ENCODE measurements around the gene MRPL27. TPM values are rescaled to one million over a fixed set of nuclear protein-coding genes. Genes with fewer than 3 reads are reported as not detected.

MRPL27 gene
- total and polyA plus RNA-seq, 2 donors (not counting 1 experiment from before 2014, with no cell fraction given), result 32.5 to 40.2 TPM

DNA sequence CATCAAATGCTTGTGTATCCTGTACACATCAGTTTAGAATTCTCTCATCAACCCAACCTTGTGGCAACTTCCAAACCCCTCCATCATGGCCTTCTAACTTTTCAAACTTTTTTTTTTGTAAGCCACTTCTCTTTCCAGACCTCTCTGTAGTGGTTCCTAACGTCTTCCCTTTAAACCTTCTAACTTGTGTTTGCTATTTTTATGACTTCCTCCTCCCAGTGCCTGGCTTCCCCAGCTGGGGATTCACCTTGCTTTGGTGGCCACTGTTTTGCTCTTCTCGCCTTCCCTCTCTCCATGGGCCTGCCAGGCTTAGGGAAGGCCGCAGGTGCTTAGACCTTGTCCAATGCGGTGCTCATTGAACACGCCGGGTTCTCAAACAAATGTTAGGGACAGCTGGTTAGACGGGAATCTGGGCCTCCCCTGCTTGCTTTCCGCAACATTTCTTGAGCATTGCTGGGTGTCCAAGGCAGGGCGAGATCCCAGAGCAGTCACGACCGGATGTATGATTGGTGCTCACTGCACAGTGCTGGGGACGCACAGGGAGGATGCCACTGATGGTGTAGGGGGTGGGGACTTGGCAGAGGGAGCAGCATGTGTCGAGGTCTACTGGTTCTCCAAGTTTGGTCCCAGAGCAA, 28.1 kb downstream of the MRPL27 start:
- peak overlapping the region; percentile 93 for H3K4me2 ChIP-seq (replicated peaks; ENCODE audit: low read depth, low read length, poor library complexity, severe bottlenecking)
- Mint-ChIP-seq H3K4me3 (peak overlapping the region; percentile 78), H3K4me1 (peaks cover 32% of the 10 kb centered on the region), H3K27me3 (peaks cover 4% of the 10 kb centered on the region), H3K27ac (peak overlapping the region; percentile 47), H3K9me3 (ENCODE audit: insufficient read depth) (no peaks in the 10 kb centered on the region)
- H3K4me3 ChIP-seq (ENCODE audit: control extremely low read depth in 1 of 5, extremely low read depth in 1 of 5, insufficient read depth in 1 of 5, low read depth in 2 of 5, low read length in 4 of 5), result peak overlapping the region in 1 of 5 experiments; percentile 45
- H3K79me2 ChIP-seq (ENCODE audit: control insufficient read depth, insufficient read depth, low read length), result peaks cover 25% of the 10 kb centered on the region
- H4K20me1 ChIP-seq (ENCODE audit: control insufficient read depth, insufficient read depth, low read length, poor library complexity, severe bottlenecking), result no peaks in the 10 kb centered on the region
- no peaks in the 10 kb centered on the region for H3K9me3 ChIP-seq (ENCODE audit: control extremely low read depth in 1 of 3, control insufficient read depth in 2 of 3, insufficient read depth in 1 of 3, low read length in 2 of 3)
- H3K27me3 ChIP-seq (replicated peaks in 1 of 4; ENCODE audit: control extremely low read depth in 1 of 4, control insufficient read depth in 3 of 4, insufficient read depth in 4 of 4, low read length in 3 of 4), result no peaks in the 10 kb centered on the region
- CTCF ChIA-PET, result interaction anchor here (5.7 kb wide), 1 partner anchor 17 kb away, joined by 29 read pairs; no protein-coding TSS in a partner anchor
- POLR2A ChIA-PET, result no interaction called here
- intact Hi-C loops (cut with micrococcal nuclease), result no loop called here
- TF ChIP-seq EZH2 (IDR thresholded peaks at IDR 0.05; ENCODE audit: borderline replicate concordance, insufficient read depth, low read depth, low read length, poor library complexity, severe bottlenecking), result no peak
- TF ChIP-seq, protein P1, sequence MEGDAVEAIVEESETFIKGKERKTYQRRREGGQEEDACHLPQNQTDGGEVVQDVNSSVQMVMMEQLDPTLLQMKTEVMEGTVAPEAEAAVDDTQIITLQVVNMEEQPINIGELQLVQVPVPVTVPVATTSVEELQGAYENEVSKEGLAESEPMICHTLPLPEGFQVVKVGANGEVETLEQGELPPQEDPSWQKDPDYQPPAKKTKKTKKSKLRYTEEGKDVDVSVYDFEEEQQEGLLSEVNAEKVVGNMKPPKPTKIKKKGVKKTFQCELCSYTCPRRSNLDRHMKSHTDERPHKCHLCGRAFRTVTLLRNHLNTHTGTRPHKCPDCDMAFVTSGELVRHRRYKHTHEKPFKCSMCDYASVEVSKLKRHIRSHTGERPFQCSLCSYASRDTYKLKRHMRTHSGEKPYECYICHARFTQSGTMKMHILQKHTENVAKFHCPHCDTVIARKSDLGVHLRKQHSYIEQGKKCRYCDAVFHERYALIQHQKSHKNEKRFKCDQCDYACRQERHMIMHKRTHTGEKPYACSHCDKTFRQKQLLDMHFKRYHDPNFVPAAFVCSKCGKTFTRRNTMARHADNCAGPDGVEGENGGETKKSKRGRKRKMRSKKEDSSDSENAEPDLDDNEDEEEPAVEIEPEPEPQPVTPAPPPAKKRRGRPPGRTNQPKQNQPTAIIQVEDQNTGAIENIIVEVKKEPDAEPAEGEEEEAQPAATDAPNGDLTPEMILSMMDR (IDR thresholded peaks at IDR 0.05), result no peak
- peak overlapping the region; percentile 76 for H3K9ac ChIP-seq (ENCODE audit: low read length)
- no peaks in the 10 kb centered on the region for H3K36me3 ChIP-seq (replicated peaks in 1 of 2; ENCODE audit: control extremely low read depth in 1 of 2, control insufficient read depth in 1 of 2, extremely low read depth in 1 of 2, insufficient read depth in 2 of 2, low read length in 1 of 2)
- peaks cover 10 to 21% of the 10 kb centered on the region in 2 donors for H3K4me1 ChIP-seq (ENCODE audit: control insufficient read depth in 2 of 2, insufficient read depth in 2 of 2, low read length in 2 of 2)
- ATAC-seq (ENCODE audit: low read depth) (no peak), DNase-seq (peak; percentile 25)
- no peak overlapping the region for H3K27ac ChIP-seq (ENCODE audit: low read length in 2 of 2)
- H2AFZ ChIP-seq (ENCODE audit: insufficient read depth, low read depth, low read length, poor library complexity, severe bottlenecking), result peak overlapping the region; percentile 93
- 74% methylated on average over 12 of the region's 13 CpGs for WGBS (ENCODE audit: insufficient coverage)

DNA sequence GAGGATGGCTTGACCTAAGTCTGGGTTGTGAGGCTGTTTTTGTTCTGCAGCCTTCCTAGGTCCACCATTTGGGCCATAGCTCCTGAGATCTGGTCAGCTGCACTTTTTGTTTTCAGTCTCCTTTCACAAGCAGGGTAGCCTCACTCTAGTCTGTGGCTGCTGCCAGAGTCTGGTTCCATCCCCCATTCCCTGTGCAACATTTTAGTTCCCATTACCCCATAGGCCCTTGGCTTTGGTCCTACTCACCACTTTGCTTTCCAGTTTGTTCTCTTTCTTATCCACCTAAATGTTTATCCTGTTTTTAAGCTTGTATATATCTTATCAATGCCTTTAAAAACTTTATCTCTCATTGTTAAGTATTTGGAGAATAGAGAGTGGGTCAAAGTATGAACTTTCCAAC, 33.6 kb downstream of the MRPL27 start:
- TF ChIP-seq, protein P1 (IDR thresholded peaks at IDR 0.05), result no peak
- intact Hi-C loops (cut with micrococcal nuclease), result no loop called here
- DNase-seq (no peak), ATAC-seq (ENCODE audit: low read depth) (no peak)
- no peaks in the 10 kb centered on the region for H4K20me1 ChIP-seq (ENCODE audit: control insufficient read depth, insufficient read depth, low read length, poor library complexity, severe bottlenecking)
- peaks cover 4 to 12% (median 5%) of the 10 kb centered on the region in 3 donors for H3K9me3 ChIP-seq (ENCODE audit: control extremely low read depth in 1 of 3, control insufficient read depth in 2 of 3, insufficient read depth in 1 of 3, low read length in 2 of 3)
- no peak overlapping the region for H3K4me3 Mint-ChIP-seq
- peaks cover 8% of the 10 kb centered on the region for H3K27me3 Mint-ChIP-seq
- POLR2A ChIA-PET, result interaction anchor here (0.7 kb wide), 1 partner anchor 1004 kb away, joined by 3 read pairs; no protein-coding TSS in a partner anchor
- no peak overlapping the region for H3K27ac ChIP-seq (ENCODE audit: low read length in 2 of 2)
- no peak overlapping the region for H2AFZ ChIP-seq (ENCODE audit: insufficient read depth, low read depth, low read length, poor library complexity, severe bottlenecking)
- H3K27ac Mint-ChIP-seq, result no peak overlapping the region
- no peak overlapping the region for H3K9ac ChIP-seq (ENCODE audit: low read length)
- no peak overlapping the region for H3K4me2 ChIP-seq (replicated peaks; ENCODE audit: low read depth, low read length, poor library complexity, severe bottlenecking)
- H3K79me2 ChIP-seq (ENCODE audit: control insufficient read depth, insufficient read depth, low read length), result no peaks in the 10 kb centered on the region
- H3K4me1 ChIP-seq (ENCODE audit: control insufficient read depth in 2 of 2, insufficient read depth in 2 of 2, low read length in 2 of 2), result no peaks in the 10 kb centered on the region
- H3K4me1 Mint-ChIP-seq, result no peaks in the 10 kb centered on the region
- H3K27me3 ChIP-seq (replicated peaks in 1 of 4; ENCODE audit: control extremely low read depth in 1 of 4, control insufficient read depth in 3 of 4, insufficient read depth in 4 of 4, low read length in 3 of 4), result peaks cover 0 to 4% (median 0%) of the 10 kb centered on the region in 4 experiments
- peaks cover 14% of the 10 kb centered on the region for H3K9me3 Mint-ChIP-seq (ENCODE audit: insufficient read depth)
- CTCF ChIA-PET, result no interaction called here
- no peak overlapping the region for H3K4me3 ChIP-seq (ENCODE audit: control extremely low read depth in 1 of 5, extremely low read depth in 1 of 5, insufficient read depth in 1 of 5, low read depth in 2 of 5, low read length in 4 of 5)
- no peaks in the 10 kb centered on the region for H3K36me3 ChIP-seq (replicated peaks in 1 of 2; ENCODE audit: control extremely low read depth in 1 of 2, control insufficient read depth in 1 of 2, extremely low read depth in 1 of 2, insufficient read depth in 2 of 2, low read length in 1 of 2)

Data from B cell (primary cell).